H4 (cell line): Measurements from ENCODE around the gene CDNF. TPM values are rescaled to one million over a fixed set of nuclear protein-coding genes. Genes with fewer than 3 reads are reported as not detected.
"Not testable (repeated sequence)": the region's sequence is repeated elsewhere in the genome, so short reads cannot be mapped to it uniquely, and the experiment has no call there.

Experiments used
- DNase-seq: peaks from one replicate; pipeline ENCODE4 v3.0.0-alpha.2; 2015; ENCODE audit warnings: low spot score
- total RNA-seq: library from RNA; depleted of rRNA; stranded (reverse); fragments of >200 nt; shearing (Covaris generic); gene quantifications from 2 replicates; pipeline ENCODE4 v1.2.3, GENCODE V29; 2014; rRNA removed

CDNF gene
- 0.10 TPM in 1 of 2 replicates, not detected in the other for total RNA-seq

DNA sequence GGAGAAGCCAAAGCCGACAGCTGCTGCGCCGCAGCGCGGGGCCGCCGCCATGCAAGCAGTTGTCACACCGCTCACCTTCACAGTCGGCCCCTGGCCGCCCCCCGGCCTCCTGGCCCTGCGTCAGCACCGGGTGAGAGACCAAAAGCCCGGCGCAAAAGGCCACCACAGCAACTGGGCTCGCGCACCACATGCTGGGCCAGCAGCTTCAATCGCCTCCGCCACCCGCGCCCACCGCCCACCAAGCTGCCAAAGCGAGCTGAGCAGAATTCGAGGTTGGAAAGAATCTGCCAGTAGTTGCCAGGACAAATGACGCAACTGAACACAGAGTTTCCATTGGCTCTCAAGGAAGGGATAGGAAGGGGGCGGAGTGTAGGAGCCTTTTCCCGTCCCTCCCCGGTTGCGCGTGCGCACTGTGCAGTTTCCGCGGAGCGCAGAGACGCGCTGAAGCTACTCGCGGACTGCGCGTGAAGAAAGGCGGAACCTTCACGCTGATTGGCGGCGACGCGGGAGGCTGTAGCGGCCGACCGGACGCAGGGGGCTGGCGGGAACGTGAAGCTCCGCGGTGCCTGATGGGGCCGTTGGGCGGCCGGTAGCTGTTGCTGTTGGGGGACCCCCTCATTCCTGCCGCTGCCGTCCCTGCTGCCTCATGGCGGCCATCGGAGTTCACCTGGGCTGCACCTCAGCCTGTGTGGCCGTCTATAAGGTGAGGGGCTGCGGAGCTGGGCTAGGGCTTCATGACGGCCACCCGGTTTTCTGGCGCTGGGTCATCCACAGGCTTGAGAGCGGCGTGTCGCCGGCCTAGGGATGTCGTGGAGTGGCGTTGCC is at the start of gene CDNF, which contains the start of the genes HSPA14 and MSANTD7:
Gene CDNF (minus strand): TSS at position 281 of the 825 bp plus-strand sequence. CDS start 91 bp downstream, at position 190.
Gene HSPA14 (plus strand): TSS at position 550 of the 825 bp plus-strand sequence. CDS start 97 bp downstream, at position 647.
Gene MSANTD7 (plus strand): TSS at position 550 of the 825 bp plus-strand sequence. CDS start 3,979 bp downstream, outside the sequence.
- peak; percentile 97 for DNase-seq

DNA sequence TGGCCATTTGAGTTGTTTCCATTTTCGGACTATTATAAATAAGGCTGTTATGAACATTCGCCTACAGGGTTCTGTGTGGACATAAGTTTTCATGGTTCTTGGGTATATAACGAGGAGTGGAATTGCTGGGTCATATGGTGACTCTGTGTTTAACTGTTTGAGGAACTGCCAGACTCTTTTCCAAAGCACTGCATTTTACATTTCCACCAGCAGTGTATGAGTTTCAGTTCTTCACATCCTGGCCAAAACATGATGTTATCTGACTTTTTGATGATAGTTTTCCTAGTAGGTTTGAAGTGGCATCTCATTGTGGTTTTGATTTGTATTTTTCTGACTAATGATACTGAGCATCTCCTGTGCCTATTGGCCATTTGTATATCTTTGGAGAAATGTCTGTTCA is 46.2 kb upstream of the CDNF start:
- DNase-seq, result no peak

DNA sequence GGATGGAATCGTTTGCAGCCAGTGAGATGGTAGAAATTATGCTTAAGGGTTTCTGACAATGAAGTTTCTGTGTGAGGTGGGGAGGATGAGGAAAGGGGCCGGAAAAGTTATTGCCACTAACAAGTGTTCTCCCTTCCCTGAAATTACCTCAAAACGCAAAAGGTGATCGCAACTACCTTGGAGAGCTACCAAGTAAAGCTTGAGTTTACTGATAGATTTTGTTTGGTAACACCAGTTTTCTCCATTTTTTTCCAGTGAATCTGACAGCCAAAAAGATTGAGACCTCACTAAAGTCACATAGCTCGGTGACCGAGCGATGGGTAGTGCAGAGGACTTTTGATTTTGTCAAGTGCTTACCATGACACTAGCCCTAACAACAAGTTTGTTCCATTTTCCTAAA is 42.4 kb upstream of the CDNF start:
- DNase-seq, result no peak

DNA sequence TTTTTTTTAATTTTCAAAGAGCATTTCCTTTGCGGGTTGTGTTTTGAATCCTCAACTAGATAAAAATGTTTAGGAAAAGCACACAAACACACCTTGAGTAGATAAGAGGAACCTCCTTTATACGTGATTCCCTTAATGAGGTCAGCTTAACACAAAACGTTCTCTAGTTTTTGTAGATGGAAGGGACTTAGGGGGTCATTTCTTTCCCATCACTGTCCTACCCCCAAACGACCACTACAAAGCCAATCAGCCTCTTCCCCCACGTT is 42.0 kb upstream of the CDNF start:
- no peak for DNase-seq

DNA sequence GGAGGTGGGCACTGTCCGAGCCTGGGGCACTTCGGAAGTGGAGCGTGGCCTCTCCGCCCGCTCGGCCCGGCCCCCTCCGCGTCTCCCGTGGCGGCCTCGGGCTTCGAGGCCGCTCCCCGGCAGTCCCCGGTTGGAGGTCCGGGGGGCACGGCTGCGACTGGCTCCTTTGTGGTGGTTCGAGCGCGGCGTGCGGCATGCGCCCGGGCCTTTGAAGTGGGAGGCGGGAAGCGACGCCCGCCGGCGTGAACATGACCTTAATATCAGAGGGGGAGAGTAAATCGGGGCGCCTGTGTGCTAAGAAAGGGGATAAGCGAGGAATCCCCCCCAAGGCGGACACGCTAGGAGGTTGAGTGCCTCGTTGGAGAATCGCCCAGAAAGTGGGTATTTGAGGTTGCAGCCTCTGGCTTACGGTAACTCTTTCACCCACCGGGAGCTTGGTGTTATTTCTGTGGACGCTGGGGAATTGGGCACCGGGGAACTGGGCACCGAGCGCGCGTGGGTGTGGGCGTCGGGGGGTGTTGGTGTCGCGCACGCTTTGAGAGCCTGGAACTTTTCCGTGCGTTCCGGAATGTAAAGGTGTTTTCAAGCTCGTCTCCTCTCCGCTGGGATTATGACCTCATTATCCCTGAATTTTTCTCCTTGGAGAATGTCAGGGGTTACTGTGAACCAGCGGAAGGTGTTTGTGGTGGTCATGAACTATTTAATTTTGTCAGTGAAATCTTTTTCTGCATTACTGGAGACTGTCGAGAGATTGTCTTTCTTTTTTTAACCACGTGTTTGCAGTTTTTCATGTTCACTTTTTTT is 41.5 kb upstream of the CDNF start:
- DNase-seq, result no peak

DNA sequence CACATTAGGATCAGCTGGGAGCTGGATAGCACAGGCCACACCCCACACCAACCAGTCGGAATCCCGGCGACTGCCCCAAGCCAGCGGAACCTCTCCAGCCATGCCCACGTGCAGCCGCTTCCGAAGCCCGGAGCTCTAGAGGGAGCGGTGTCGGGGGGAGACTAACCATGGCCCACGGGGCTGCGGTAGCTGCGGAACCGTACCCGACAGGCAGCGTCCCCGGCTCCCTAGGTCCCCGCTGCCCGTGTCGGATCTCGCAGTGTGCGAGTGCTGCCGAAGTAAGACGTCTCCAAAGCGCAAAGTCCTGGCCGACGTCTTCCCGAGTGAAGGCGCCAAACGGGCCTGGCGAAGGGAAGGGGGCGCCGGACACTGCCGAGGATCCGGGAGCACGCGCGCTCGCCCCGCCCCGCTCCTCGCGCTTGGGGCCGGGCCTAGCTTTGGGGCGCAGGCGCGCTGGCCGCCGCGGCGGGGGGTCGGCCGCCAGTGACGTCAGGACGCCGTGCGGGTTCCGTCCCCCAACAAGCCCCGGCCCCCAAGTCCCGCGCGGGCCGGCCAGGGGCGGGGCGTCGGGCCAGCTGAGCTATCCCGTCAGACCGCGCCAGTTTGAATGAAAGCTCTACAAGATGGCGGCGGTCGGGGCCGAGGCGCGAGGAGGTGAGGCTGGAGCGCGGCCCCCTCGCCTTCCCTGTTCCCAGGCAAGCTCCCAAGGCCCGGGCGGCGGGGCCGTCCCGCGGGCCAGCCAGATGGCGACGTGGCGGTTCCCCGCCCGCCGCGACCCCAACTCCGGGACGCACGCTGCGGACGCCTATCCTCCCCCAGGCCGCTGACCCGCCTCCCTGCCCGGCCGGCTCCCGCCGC is 40.7 kb upstream of the CDNF start, which contains the start of gene SUV39H2:
Gene SUV39H2 (plus strand): TSS at position 601 of the 858 bp plus-strand sequence. CDS start 23 bp downstream, at position 624.
- peak; percentile 71 for DNase-seq

DNA sequence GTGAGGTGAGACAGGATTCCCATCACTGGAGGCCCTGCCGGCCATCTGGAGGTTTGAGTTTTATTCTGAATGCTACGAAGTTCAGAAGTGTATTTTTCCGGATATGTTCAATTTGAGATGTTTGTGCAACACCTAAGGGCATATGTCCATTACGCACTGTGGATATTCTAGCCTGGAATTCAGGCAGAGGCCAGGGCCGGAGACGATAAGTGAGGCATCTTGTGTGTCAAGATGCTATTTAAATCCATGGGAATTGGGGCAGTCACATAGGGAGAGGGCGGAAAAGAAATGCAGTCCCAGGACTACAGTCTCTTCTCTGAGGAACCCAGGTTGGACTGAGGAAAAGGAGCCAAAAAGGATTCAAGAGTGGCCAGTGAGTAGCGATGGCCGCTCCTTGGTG is 38.9 kb upstream of the CDNF start:
- no peak for DNase-seq

DNA sequence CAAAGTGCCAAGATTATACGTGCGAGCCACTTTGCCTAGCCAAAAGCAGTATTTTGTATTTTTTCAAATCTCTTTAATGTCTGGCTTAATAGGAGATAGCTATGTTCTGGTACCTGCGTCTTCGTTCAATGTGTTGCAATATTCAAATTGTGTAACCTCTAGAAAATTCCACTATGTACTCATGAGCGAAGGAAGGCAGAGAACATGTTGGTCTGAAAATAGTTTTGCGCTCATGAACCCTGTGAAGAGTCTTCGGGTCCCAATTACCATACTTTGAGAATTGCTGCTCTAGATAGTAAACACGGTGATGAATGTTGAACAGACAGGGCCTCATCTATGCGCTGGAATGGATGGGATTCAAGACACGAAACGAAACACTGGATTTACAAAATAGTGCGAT is 38.1 kb upstream of the CDNF start:
- DNase-seq, result no peak

DNA sequence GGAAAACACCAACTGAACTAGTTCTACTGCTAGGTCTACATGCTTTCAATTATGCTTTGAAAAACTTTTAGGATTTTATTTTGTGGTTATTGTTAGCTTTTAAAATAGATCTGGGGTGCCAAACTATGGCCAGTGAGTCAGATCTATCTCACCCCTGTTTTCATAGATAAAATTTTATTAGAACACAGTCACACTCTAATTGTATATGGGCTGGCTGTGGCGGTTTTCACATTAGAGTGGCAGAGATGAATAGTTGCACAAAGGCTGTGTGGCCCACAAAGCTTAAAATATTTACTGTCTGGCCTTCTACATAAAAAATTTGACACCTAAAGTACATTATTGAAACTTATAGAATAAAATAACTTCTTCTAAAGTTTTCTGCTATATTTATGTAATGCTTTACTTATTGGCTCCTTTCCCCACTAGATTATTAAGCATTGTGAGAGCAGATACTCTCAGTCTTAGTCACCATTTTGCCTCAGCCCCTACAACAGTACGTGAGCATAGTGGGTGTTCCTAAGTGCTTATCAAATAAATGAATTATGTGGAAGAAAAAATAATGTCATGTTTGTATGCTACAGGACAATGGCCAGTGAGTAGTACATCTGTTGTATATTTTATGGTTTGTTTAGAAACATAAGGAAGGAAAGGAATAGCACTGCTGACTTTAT is 35.4 kb upstream of the CDNF start:
- DNase-seq, result no peak

DNA sequence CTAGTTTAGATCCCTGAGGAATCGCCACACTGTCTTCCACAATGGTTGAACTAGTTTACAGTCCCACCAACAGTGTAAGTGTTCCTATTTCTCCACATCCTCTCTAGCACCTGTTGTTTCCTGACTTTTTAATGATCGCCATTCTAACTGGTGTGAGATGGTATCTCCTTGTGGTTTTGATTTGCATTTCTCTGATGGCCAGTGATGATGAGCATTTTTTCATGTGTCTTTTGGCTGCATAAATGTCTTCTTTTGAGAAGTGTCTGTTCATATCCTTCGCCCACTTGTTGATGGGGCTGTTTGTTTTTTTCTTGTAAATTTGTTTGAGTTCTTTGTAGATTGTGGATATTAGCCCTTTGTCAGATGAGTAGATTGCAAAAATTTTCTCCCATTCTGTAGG is 27.0 kb upstream of the CDNF start:
- DNase-seq, result not testable (repeated sequence)

DNA sequence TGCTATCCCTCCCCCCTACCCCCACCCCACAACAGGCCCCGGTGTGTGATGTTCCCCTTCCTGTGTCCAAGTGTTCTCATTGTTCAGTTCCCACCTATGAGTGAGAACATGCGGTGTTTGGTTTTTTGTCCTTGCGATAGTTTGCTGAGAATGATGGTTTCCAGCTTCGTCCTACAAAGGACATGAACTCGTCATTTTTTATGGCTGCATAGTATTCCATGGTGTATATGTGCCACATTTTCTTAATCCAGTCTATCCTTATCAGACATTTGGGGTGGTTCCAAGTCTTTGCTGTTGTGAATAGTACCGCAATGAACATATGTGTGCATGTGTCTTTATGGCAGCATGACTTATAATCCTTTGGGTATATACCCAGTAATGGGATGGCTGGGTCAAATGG is 26.6 kb upstream of the CDNF start:
- not testable (repeated sequence) for DNase-seq

DNA sequence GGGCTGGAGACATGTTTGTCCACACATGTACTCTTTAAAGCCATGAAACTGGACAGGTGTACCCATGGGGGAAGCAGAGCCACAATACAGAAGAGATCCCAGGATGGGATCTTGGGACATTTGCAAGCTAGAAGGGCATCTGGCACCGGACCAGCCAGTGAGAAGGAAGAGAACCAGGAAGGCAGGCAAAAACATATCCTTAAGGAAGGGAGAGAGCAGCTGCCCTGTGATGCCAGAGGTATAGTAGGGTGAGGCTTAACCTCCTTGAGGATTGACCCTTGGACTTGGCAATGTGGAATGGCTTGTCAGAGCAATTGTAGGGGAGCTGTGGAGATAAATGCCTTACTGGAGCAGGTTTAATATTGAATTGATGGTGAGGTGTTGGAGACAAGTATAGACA is 23.0 kb upstream of the CDNF start:
- no peak for DNase-seq

DNA sequence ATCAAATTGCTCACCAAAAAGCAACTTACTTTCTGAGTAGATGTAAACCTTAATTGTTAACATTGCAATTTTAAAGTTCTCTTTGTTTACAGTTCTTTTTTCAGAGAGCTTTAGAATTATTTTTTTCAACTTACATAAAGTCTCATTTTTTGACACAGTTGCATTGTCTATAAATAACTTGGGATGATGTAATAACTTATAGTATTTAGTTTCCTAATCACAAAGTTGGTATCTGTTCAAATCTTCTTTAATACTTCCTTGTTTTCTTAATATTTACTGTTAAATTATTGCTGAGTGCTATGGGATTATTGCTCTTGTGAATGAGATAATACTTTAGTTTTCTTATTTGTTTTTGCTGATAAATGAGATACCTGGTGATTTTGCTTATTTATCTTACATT is 21.9 kb upstream of the CDNF start:
- DNase-seq, result no peak

DNA sequence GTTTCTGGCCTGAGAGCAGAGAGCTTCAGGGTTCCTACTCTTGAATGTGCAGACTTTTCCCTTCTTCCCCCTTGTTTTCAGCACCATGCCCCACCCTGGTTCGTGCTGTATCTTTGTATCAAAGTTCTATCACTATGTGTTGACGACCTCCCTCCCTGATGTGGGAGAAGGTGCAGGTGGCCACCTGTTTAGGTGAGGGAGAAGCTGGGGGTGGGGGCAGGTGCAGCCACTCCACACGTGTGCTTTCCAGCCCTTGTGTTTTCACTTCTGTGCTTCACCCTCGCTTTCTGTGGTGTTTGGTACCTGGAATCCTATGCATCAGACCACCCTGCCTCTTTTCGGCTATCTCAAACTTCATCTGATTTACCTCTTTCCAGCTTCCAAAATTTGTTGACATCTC is 21.2 kb upstream of the CDNF start:
- DNase-seq, result no peak

DNA sequence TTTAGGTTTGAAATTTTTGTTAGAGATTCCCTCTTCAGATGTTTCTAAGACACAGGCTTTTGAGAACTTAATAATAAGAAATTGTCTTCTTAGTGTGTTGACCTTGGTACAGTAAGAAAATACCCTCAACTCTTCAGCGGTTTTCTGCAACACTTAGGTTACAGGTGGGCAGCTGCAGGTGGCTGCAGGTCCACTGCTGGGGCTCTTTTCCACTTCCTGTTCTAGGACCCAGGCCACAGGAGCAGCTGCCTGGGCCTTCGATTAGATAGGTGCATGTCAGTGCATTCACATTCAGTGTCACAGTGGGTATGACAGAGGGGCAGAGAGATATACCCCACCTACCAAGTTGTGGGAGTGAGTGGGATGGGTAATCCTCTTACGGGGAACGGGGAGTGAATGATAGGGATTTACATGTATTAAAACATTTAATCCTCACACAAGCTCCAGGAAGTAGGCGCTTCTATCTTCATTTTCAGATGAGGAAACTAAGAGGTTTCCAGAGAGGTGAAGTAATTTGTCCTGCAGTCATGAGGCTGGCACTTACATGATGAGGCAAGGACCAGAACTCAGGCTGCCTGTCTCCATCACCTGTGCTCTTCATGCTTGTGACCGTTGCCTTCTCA is 20.6 kb upstream of the CDNF start:
- no peak for DNase-seq

DNA sequence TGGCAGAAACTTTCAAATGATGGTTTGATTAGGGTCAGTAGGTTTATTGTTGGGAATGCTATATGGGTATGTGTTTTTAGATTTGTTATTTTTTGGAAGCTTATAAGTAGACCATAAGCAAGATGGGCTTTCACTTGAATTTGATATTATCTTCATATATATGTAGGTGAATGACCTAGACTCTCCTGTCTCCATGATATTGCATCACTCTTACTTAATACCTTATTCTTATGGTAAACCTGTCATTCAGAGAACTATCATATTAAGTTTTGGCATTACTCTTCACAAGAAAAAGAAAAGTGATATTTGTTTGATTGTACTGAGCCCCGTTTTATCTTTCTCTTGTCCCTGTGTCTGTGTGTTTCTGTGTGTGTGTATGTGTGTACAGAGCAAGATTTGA is 17.6 kb upstream of the CDNF start:
- no peak for DNase-seq

DNA sequence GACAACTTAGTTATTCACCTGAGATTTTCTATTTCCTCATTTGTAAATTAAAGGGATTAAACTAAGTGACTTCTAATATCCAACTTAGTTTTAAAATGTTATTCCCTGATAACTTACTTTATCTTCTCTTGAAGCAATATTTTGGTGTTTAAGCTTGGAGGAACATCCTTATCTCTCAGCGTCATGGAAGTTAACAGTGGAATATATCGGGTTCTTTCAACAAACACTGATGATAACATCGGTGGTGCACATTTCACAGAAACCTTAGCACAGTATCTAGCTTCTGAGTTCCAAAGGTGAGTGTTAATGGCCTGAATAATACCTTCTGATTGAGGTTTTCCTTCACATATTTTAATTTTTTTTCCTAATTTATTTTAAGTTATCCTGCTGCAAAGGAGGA is 14.4 kb upstream of the CDNF start:
- DNase-seq, result no peak

DNA sequence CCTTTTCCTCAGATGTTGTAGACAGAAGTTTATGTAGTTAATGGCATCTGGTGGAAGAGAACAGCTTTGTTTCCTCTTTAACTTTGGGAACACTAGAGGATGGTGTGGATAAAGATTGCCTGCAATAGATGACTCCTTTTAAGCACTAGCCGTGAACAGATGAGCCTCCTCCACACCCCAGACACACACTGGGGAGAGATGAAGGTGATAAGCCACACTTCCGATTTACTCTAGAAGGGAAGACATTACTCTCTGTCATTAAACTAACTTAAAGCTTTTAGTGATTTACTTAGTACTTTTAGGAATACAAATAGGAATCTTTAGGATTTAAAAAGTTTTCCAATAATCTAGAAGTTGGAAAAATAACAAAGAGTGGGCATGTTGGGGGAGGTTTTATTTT is 7.1 kb upstream of the CDNF start:
- no peak for DNase-seq

DNA sequence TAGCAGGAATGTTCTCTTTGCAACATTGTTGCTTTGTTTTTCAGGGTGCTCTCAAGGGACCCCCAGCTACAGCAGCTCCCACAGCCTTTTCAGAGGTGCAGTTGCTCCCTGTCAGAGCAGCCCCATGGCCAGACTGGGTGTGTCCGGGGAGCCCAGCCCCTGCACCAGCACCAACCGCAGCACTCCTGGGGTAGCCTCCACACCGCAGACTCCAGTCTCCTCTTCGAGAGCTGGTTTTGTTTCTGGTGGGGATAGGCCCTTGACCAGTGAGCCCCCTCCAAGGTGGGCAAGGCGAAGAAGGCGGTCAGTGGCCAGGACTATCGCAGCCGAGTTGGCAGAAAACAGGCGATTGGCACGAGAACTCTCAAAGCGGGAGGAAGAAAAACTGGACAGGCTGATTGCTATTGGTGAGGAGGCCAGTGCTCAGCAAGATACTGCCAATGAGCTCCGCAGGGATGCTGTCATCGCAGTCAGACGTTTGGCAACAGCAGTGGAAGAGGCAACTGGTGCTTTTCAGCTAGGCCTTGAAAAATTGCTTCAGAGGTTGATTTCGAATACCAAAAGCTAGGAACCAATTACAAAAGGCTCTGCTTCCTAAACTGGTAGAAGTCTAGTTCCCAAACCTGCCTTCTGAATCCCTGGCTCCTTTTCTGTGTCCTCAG is 5.6 kb upstream of the CDNF start:
- DNase-seq, result no peak

DNA sequence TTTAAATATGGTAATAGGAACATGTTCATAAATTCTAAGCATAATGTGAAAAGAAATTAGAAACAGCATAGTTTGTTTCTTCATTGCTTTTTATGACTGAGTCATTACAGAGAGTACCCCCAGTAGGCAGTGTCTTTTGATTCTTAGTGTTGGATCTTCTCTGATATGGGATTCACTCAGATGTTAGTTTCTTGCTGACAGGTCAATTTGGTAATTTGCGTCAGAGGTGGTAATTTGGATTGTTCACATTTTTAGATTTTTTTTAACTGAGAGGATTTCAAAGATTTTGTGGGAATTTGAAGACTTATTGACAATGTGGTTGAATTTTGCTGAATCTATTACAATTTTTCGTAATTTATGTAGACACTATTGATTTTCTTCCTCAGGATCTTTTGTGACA is 2.3 kb upstream of the CDNF start:
- no peak for DNase-seq
